Loucy (cell line): ENCODE results near the gene SGK2.

Experiments used
- H2AFZ ChIP-seq: fragments of 200-600 bp; sonication (generic); 2 replicates; pipeline ENCODE4 v1.6.0; 2016; ENCODE audit warnings: antibody characterized with exemption, mild to moderate bottlenecking, low read length, moderate library complexity
- H3F3A ChIP-seq: fragments of 200-600 bp; 2 replicates; pipeline ENCODE4 v1.6.0; 2016; ENCODE audit warnings: antibody characterized with exemption, low read depth, mild to moderate bottlenecking
- H3K27me3 ChIP-seq: fragments of 200-600 bp; sonication (generic); 2 replicates; pipeline ENCODE4 v1.6.1; 2014; ENCODE audit warnings: low read length, mild to moderate bottlenecking; ENCODE audit not compliant: insufficient read depth, poor library complexity, severe bottlenecking
- H3K36me3 ChIP-seq: fragments of 200-600 bp; sonication (generic); 2 replicates; pipeline ENCODE4 v1.6.1; 2016; ENCODE audit warnings: low read length; ENCODE audit not compliant: insufficient read depth
- H3K4me1 ChIP-seq: fragments of 200-600 bp; sonication (generic); 2 replicates; pipeline ENCODE4 v1.5.1; 2014; ENCODE audit warnings: low read length, mild to moderate bottlenecking; ENCODE audit not compliant: insufficient read depth, poor library complexity, severe bottlenecking
- H3K4me2 ChIP-seq: fragments of 200-600 bp; sonication (generic); 2 replicates; pipeline ENCODE4 v1.6.0; 2014; ENCODE audit warnings: antibody characterized with exemption, low read length, low read depth, mild to moderate bottlenecking; ENCODE audit not compliant: poor library complexity, severe bottlenecking
- H3K4me3 ChIP-seq: fragments of 200-600 bp; sonication (generic); 2 replicates; pipeline ENCODE4 v1.5.1; 2014; ENCODE audit warnings: low read length, mild to moderate bottlenecking, mixed read lengths; ENCODE audit not compliant: poor library complexity, severe bottlenecking
- H3K79me2 ChIP-seq: fragments of 200-600 bp; sonication (generic); 2 replicates; pipeline ENCODE4 v1.6.1; 2014; ENCODE audit warnings: low read length; ENCODE audit not compliant: insufficient read depth
- H3K9ac ChIP-seq: fragments of 200-600 bp; sonication (generic); 2 replicates; pipeline ENCODE4 v1.6.0; 2014; ENCODE audit warnings: mild to moderate bottlenecking, low read depth, low read length, moderate library complexity; ENCODE audit not compliant: poor library complexity, severe bottlenecking
- H3K9me2 ChIP-seq: fragments of 200-600 bp; sonication (generic); replicated peaks from 2 replicates; pipeline ENCODE4 v1.6.1; 2016; ENCODE audit warnings: low read depth, low read length, mixed read lengths
- H3K9me3 ChIP-seq: fragments of 200-600 bp; sonication (generic); 2 replicates; pipeline ENCODE4 v1.6.1; 2014; ENCODE audit warnings: mild to moderate bottlenecking, antibody characterized with exemption, low read length, low read depth; ENCODE audit not compliant: insufficient read depth
- H4K20me1 ChIP-seq: fragments of 200-600 bp; sonication (generic); 2 replicates; pipeline ENCODE4 v1.6.0; 2014; ENCODE audit warnings: antibody characterized with exemption, low read length, mild to moderate bottlenecking; ENCODE audit not compliant: insufficient read depth, poor library complexity, severe bottlenecking
- EZH2phosphoT487 ChIP-seq: fragments of 200-600 bp; IDR thresholded peaks from 2 replicates; pipeline ENCODE4 v1.6.1; 2018; ENCODE audit warnings: antibody characterized with exemption, mild to moderate bottlenecking, moderate library complexity, borderline replicate concordance
- TF ChIP-seq, protein P1 (sequence below): fragments of 200-600 bp; sonication (generic); conservative IDR thresholded peaks from 2 replicates; pipeline ENCODE4 v1.5.1; 2014; ENCODE audit warnings: mild to moderate bottlenecking, antibody characterized with exemption, low read length

The SGK2 gene

DNA sequence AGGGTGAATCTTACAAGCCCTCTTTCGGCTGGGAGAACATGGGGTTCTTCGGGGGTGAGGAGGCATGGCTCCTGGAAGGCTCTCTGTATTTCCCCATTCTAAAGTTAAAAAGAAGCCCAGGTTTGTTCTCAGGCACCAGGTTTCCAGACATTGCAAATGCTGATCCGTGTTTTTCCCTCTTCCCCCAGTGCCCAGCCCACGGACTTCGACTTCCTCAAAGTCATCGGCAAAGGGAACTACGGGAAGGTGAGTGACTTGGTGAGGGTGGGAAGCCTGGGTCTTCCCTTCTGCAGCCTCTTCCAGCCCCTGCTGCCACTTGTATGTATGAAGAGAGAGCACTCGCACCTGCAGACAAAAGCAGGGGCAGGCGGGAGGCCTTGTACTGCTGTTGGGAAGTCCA is 8.7 kb downstream of the SGK2 start:
- Histone ChIP-seq H3K27me3 (no peaks in the 10 kb centered on the region), H4K20me1 (no peaks in the 10 kb centered on the region), H2AFZ (no peak overlapping the region), H3K9ac (no peak overlapping the region), H3K4me2 (no peak overlapping the region), H3K79me2 (no peaks in the 10 kb centered on the region), H3K9me2 (no peaks in the 10 kb centered on the region), H3K4me1 (no peaks in the 10 kb centered on the region), H3K36me3 (no peaks in the 10 kb centered on the region), H3K4me3 (no peak overlapping the region), H3K9me3 (no peaks in the 10 kb centered on the region), H3F3A (no peaks in the 10 kb centered on the region)
- no peak for TF ChIP-seq EZH2phosphoT487
- TF ChIP-seq, protein P1, sequence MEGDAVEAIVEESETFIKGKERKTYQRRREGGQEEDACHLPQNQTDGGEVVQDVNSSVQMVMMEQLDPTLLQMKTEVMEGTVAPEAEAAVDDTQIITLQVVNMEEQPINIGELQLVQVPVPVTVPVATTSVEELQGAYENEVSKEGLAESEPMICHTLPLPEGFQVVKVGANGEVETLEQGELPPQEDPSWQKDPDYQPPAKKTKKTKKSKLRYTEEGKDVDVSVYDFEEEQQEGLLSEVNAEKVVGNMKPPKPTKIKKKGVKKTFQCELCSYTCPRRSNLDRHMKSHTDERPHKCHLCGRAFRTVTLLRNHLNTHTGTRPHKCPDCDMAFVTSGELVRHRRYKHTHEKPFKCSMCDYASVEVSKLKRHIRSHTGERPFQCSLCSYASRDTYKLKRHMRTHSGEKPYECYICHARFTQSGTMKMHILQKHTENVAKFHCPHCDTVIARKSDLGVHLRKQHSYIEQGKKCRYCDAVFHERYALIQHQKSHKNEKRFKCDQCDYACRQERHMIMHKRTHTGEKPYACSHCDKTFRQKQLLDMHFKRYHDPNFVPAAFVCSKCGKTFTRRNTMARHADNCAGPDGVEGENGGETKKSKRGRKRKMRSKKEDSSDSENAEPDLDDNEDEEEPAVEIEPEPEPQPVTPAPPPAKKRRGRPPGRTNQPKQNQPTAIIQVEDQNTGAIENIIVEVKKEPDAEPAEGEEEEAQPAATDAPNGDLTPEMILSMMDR = no peak

DNA sequence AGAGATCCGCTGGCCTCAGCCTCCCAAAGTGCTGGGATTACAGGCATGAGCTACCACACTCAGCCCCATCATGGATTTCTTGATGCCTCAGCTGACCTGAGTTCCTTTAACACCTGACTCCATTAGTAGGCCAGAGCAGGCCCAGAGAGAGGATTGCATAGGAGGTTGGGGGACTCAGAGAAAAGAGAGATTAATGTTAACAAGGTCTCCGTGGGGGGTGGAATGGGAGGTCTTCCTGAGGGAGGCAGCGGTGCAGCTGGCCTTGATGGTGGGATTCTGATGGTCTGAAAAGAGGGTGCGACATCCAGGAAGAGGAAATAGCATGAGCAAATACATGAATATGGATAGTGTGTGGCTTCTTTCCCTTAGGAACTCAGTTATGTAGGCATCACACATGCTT is 9.9 kb downstream of the SGK2 start:
- Histone ChIP-seq H3K4me1 (no peaks in the 10 kb centered on the region), H2AFZ (no peak overlapping the region), H3K36me3 (no peaks in the 10 kb centered on the region), H3K9ac (no peak overlapping the region), H3K4me3 (no peak overlapping the region), H3K79me2 (no peaks in the 10 kb centered on the region), H3K27me3 (no peaks in the 10 kb centered on the region), H3K9me2 (no peaks in the 10 kb centered on the region), H3K4me2 (no peak overlapping the region), H3K9me3 (no peaks in the 10 kb centered on the region), H4K20me1 (no peaks in the 10 kb centered on the region), H3F3A (no peaks in the 10 kb centered on the region)
- TF ChIP-seq, protein P1 = no peak
- TF ChIP-seq EZH2phosphoT487 = no peak

DNA sequence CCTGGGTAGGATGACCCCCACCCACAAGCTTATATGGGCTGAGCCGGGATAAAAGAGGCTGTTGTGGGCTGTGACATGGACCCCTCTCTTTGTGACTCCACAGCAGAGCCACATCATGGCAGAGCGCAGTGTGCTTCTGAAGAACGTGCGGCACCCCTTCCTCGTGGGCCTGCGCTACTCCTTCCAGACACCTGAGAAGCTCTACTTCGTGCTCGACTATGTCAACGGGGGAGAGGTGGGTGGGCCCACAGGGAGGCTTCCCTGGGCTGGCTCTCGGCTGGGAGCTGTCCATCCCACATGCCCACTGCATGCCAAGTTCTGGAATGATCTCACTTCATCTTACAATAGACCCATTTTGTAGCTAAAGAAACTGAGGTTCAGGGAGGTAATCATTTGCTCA is 10.5 kb downstream of the SGK2 start:
- Histone ChIP-seq H3K9ac (no peak overlapping the region), H3K36me3 (no peaks in the 10 kb centered on the region), H3K4me1 (no peaks in the 10 kb centered on the region), H3K9me3 (no peaks in the 10 kb centered on the region), H3K4me3 (no peak overlapping the region), H4K20me1 (no peaks in the 10 kb centered on the region), H3K27me3 (no peaks in the 10 kb centered on the region), H3F3A (no peaks in the 10 kb centered on the region), H2AFZ (no peak overlapping the region), H3K79me2 (no peaks in the 10 kb centered on the region), H3K4me2 (no peak overlapping the region), H3K9me2 (no peaks in the 10 kb centered on the region)
- TF ChIP-seq, protein P1 = no peak
- TF ChIP-seq EZH2phosphoT487 = no peak
